OCI-LY1 (cell line): Measurements from ENCODE around the gene DLEC1.

ENCODE experiments used
- H2AFZ ChIP-seq: fragments of 200-600 bp; sonication (generic), shearing (Covaris generic); 2 replicates; pipeline ENCODE4 v1.6.0; 2014; ENCODE audit warnings: antibody characterized with exemption, mild to moderate bottlenecking, low read length
- H3F3A ChIP-seq: fragments of 200-600 bp; sonication (generic), shearing (Covaris generic); 2 replicates; pipeline ENCODE4 v1.6.0; 2014; ENCODE audit warnings: mild to moderate bottlenecking, antibody characterized with exemption, low read length, moderate library complexity; ENCODE audit not compliant: insufficient read depth
- H3K27ac ChIP-seq: fragments of 200-600 bp; sonication (generic); 2 replicates; pipeline ENCODE4 v1.5.1; 2014; ENCODE audit warnings: low read length, mixed run types, mild to moderate bottlenecking, low read depth; ENCODE audit not compliant: poor library complexity, severe bottlenecking
- H3K27me3 ChIP-seq: fragments of 200-600 bp; sonication (generic); 2 replicates; pipeline ENCODE4 v1.6.0; 2014; ENCODE audit warnings: antibody characterized with exemption, mild to moderate bottlenecking, low read length, moderate library complexity; ENCODE audit not compliant: insufficient read depth
- H3K36me3 ChIP-seq: fragments of 200-600 bp; sonication (generic); 2 replicates; pipeline ENCODE4 v1.6.1; 2014; ENCODE audit warnings: mild to moderate bottlenecking, antibody characterized with exemption, low read length, moderate library complexity, mixed read lengths; ENCODE audit not compliant: insufficient read depth
- H3K4me1 ChIP-seq: fragments of 200-600 bp; sonication (generic); 2 replicates; pipeline ENCODE4 v1.5.1; 2014; ENCODE audit warnings: mild to moderate bottlenecking, low read length, moderate library complexity; ENCODE audit not compliant: insufficient read depth, severe bottlenecking
- H3K4me2 ChIP-seq: fragments of 200-600 bp; sonication (generic), shearing (Covaris generic); 2 replicates; pipeline ENCODE4 v1.6.1; 2014; ENCODE audit warnings: low read length
- H3K4me3 ChIP-seq: fragments of 200-600 bp; sonication (generic); 2 replicates; pipeline ENCODE4 v1.5.1; 2014; ENCODE audit warnings: low read length, low read depth, mild to moderate bottlenecking, mixed read lengths; ENCODE audit not compliant: poor library complexity, severe bottlenecking
- H3K79me2 ChIP-seq: fragments of 200-600 bp; shearing (Covaris generic); 2 replicates; pipeline ENCODE4 v1.6.1; 2016; ENCODE audit warnings: mixed run types, low read length, mixed read lengths; ENCODE audit not compliant: insufficient read depth
- H3K9ac ChIP-seq: fragments of 200-600 bp; sonication (generic), shearing (Covaris generic); 2 replicates; pipeline ENCODE4 v1.6.1; 2014; ENCODE audit warnings: mild to moderate bottlenecking, low read length, mixed read lengths
- H3K9me2 ChIP-seq: fragments of 200-600 bp; sonication (generic), shearing (Covaris generic); 2 replicates; pipeline ENCODE4 v1.6.1; 2014; ENCODE audit warnings: low read depth, mild to moderate bottlenecking, low read length, mixed read lengths
- H3K9me3 ChIP-seq: fragments of 200-600 bp; shearing (Covaris generic); 2 replicates; pipeline ENCODE4 v1.6.1; 2014; ENCODE audit warnings: low read length, mixed read lengths
- H4K20me1 ChIP-seq: fragments of 200-600 bp; sonication (generic), shearing (Covaris generic); 2 replicates; pipeline ENCODE4 v1.6.0; 2016; ENCODE audit warnings: mild to moderate bottlenecking, low read length; ENCODE audit not compliant: insufficient read depth
- EZH2 ChIP-seq: fragments of 200-600 bp; sonication (generic), shearing (Covaris generic); IDR thresholded peaks from 2 replicates; pipeline ENCODE4 v1.8.0; 2017; ENCODE audit warnings: borderline replicate concordance, mixed run types, mild to moderate bottlenecking, antibody characterized with exemption, low read length, moderate library complexity, mixed read lengths
- TF ChIP-seq, protein P1 (sequence below): fragments of 200-600 bp; sonication (generic), shearing (Covaris generic); IDR thresholded peaks from 2 replicates; pipeline ENCODE4 v1.5.1; 2017; ENCODE audit warnings: mild to moderate bottlenecking, antibody characterized with exemption, low read length, moderate library complexity, mixed read lengths

Gene DLEC1

DNA sequence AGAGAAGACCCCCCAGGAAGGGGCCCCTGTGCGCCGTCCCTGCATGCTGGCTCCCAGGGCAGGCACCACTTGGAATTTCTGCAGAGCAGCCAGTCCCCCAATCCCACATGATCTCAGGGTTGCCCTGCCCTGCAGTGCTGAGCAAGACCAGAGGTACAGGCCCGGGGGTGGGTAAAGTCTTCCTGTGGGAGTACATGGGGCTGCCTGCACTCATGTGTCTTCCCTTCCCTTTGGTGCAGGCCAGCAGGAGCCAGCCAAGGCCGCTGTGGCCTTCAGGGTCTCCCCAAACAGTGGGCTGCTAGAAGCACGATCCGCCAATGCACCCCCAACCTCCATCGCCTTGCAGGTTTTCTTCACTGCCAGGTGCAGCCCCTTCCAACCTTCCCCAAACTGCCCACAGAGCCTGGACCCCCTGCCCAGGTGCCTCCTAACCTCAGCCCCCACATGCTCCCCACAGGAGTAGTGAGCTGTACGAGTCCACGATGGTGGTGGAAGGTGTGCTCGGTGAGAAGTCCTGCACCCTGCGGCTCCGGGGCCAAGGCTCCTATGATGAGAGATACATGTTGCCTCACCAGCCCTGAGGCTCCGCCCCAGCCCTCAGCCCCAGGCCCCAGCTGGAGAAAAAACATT is 82.9 kb downstream of the DLEC1 start:
- H3K27ac ChIP-seq = no peak overlapping the region
- H3K36me3 ChIP-seq = peaks cover 48% of the 10 kb centered on the region
- H3F3A ChIP-seq = no peaks in the 10 kb centered on the region
- H3K4me1 ChIP-seq = no peaks in the 10 kb centered on the region
- no peaks in the 10 kb centered on the region for H3K9me3 ChIP-seq
- H3K79me2 ChIP-seq = no peaks in the 10 kb centered on the region
- TF ChIP-seq, protein P1, sequence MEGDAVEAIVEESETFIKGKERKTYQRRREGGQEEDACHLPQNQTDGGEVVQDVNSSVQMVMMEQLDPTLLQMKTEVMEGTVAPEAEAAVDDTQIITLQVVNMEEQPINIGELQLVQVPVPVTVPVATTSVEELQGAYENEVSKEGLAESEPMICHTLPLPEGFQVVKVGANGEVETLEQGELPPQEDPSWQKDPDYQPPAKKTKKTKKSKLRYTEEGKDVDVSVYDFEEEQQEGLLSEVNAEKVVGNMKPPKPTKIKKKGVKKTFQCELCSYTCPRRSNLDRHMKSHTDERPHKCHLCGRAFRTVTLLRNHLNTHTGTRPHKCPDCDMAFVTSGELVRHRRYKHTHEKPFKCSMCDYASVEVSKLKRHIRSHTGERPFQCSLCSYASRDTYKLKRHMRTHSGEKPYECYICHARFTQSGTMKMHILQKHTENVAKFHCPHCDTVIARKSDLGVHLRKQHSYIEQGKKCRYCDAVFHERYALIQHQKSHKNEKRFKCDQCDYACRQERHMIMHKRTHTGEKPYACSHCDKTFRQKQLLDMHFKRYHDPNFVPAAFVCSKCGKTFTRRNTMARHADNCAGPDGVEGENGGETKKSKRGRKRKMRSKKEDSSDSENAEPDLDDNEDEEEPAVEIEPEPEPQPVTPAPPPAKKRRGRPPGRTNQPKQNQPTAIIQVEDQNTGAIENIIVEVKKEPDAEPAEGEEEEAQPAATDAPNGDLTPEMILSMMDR = no peak
- TF ChIP-seq EZH2 = no peak
- H3K27me3 ChIP-seq = no peaks in the 10 kb centered on the region
- H3K9me2 ChIP-seq = no peaks in the 10 kb centered on the region
- H2AFZ ChIP-seq = no peak overlapping the region
- H3K4me3 ChIP-seq = no peak overlapping the region
- no peak overlapping the region for H3K4me2 ChIP-seq
- H4K20me1 ChIP-seq = no peaks in the 10 kb centered on the region
- no peak overlapping the region for H3K9ac ChIP-seq

DNA sequence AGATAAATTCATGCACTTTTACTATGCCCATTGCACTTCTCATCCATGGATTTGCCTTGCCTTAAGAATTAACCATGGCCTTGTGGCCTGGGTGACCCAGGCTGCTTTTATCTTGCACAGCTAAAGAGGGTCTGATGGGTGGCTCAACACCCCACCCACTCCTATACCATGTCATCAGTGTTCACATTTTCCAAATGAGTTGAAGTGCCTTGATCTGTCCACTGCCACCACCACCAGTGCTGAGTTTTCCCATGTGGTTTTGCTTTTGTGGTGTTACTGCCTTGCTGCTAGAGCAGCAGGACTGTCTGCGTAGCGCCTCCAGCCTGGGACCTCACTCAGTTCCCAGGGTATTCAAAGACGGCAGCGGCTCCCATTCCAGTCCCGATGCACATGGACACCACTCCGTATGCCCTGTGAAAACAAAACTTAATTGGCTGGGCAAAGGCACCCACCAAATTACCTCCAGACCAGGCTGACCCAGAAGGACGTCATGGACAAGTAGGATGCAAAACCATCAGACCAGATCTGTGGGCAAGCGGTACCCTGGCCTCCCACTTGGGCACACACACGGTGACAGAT is 83.8 kb downstream of the DLEC1 start:
- no peaks in the 10 kb centered on the region for H3F3A ChIP-seq
- H3K4me3 ChIP-seq = no peak overlapping the region
- H3K36me3 ChIP-seq = peaks cover 55% of the 10 kb centered on the region
- H3K9ac ChIP-seq = no peak overlapping the region
- H3K27ac ChIP-seq = no peak overlapping the region
- no peaks in the 10 kb centered on the region for H3K9me2 ChIP-seq
- H4K20me1 ChIP-seq = no peaks in the 10 kb centered on the region
- H3K27me3 ChIP-seq = no peaks in the 10 kb centered on the region
- H3K4me2 ChIP-seq = no peak overlapping the region
- H3K9me3 ChIP-seq = no peaks in the 10 kb centered on the region
- H3K79me2 ChIP-seq = no peaks in the 10 kb centered on the region
- no peak overlapping the region for H2AFZ ChIP-seq
- TF ChIP-seq, protein P1 = no peak
- TF ChIP-seq EZH2 = no peak
- no peaks in the 10 kb centered on the region for H3K4me1 ChIP-seq

DNA sequence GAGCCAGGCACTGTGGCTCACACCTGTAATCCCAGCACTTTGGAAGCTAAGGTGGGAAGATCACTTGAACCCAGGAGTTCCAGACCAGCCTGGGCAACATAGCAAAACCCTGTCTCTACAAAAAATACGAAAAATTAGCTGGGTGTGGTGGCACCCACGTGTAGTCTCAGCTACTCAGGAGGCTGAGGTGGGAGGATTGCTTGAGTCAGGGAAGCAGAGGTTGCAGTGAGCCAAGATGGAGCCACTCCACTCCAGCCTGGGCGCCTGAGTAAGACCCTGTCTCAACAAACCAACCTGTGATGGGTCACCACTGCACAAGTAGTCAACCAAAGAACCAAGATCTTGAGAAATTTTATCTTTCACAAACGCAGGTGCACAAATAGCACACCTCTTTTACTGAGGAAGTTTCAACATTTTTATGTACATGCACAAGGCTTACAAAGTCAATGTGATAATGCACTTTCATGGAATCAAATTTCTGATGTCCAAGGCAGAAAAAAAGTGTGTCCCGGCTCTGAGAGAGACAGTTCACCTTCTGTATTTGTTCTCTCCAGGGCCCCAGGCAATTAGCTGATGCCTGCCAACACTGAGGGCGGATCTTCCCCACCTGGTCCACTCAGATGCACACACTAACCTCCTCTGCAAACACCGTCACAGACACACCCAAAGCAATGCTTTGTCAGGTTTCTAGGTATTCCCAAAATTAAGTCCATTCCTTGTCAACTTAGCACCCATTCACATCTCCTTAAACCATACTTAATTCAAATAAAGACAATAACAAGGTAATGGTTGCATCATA is 85.5 kb downstream of the DLEC1 start:
- no peaks in the 10 kb centered on the region for H3K79me2 ChIP-seq
- no peaks in the 10 kb centered on the region for H3K9me2 ChIP-seq
- H2AFZ ChIP-seq = no peak overlapping the region
- H3K4me2 ChIP-seq = no peak overlapping the region
- no peak overlapping the region for H3K27ac ChIP-seq
- H3K36me3 ChIP-seq = peaks cover 65% of the 10 kb centered on the region
- no peaks in the 10 kb centered on the region for H4K20me1 ChIP-seq
- no peak overlapping the region for H3K9ac ChIP-seq
- no peak for TF ChIP-seq EZH2
- TF ChIP-seq, protein P1 = no peak
- H3K4me1 ChIP-seq = no peaks in the 10 kb centered on the region
- no peaks in the 10 kb centered on the region for H3K27me3 ChIP-seq
- no peak overlapping the region for H3K4me3 ChIP-seq
- H3F3A ChIP-seq = no peaks in the 10 kb centered on the region
- no peaks in the 10 kb centered on the region for H3K9me3 ChIP-seq
